ENCODE measurements around the gene LIFR. TPM values are rescaled to one million over a fixed set of nuclear protein-coding genes. Genes with fewer than 3 reads are reported as not detected.
A peak's percentile ranks its signal among the peaks of the same experiment; 100 is the strongest.

Gene LIFR
- total RNA-seq, 1 donor from 2014 or later, result 45.8 TPM

- H3K27ac ChIP-seq (replicated peaks), result peak overlapping the region; percentile 52
- H3K4me3 ChIP-seq, result no peak overlapping the region
- H3K36me3 ChIP-seq, result peaks cover 8% of the 10 kb centered on the region
- peaks cover 98% of the 10 kb centered on the region for H3K4me1 ChIP-seq
- H3K9me3 ChIP-seq (replicated peaks), result peaks cover 9% of the 10 kb centered on the region
- no peak for DNase-seq
- intact Hi-C loops (cut with micrococcal nuclease), result no loop called here
- H3K27me3 ChIP-seq (ENCODE audit: low read depth), result no peaks in the 10 kb centered on the region
- no peak for TF ChIP-seq CTCF (IDR thresholded peaks at IDR 0.05; ENCODE audit: borderline replicate concordance)
Observed at GRCh38 chr5:38531518-38531917, 24.9 kb downstream of the LIFR start.

GRCh38 chr5:38529955-38530646, 26.3 kb downstream of the LIFR start:
- TF ChIP-seq CTCF (IDR thresholded peaks at IDR 0.05; ENCODE audit: borderline replicate concordance), result no peak
- Histone ChIP-seq H3K36me3 (peaks cover 22% of the 10 kb centered on the region), H3K4me1 (peaks cover 86% of the 10 kb centered on the region), H3K9me3 (replicated peaks) (peaks cover 9% of the 10 kb centered on the region), H3K4me3 (no peak overlapping the region), H3K27ac (replicated peaks) (peak overlapping the region; percentile 1), H3K27me3 (ENCODE audit: low read depth) (no peaks in the 10 kb centered on the region)
- intact Hi-C loops (cut with micrococcal nuclease), result no loop called here
- no peak for DNase-seq

- no peak for TF ChIP-seq CTCF (IDR thresholded peaks at IDR 0.05; ENCODE audit: borderline replicate concordance)
- intact Hi-C loops (cut with micrococcal nuclease), result no loop called here
- Histone ChIP-seq H3K4me3 (no peak overlapping the region), H3K27me3 (ENCODE audit: low read depth) (no peaks in the 10 kb centered on the region), H3K27ac (replicated peaks) (no peak overlapping the region), H3K4me1 (peaks cover 67% of the 10 kb centered on the region), H3K36me3 (peaks cover 40% of the 10 kb centered on the region), H3K9me3 (replicated peaks) (peaks cover 9% of the 10 kb centered on the region)
- no peak for DNase-seq
Observed at GRCh38 chr5:38528162-38528703, 28.2 kb downstream of the LIFR start.

- intact Hi-C loops (cut with micrococcal nuclease), result no loop called here
- H3K27ac ChIP-seq (replicated peaks), result no peak overlapping the region
- no peak for DNase-seq
- no peak for TF ChIP-seq CTCF (IDR thresholded peaks at IDR 0.05; ENCODE audit: borderline replicate concordance)
- H3K27me3 ChIP-seq (ENCODE audit: low read depth), result no peaks in the 10 kb centered on the region
- H3K4me3 ChIP-seq, result no peak overlapping the region
- H3K36me3 ChIP-seq, result peaks cover 47% of the 10 kb centered on the region
- peaks cover 9% of the 10 kb centered on the region for H3K9me3 ChIP-seq (replicated peaks)
- peaks cover 59% of the 10 kb centered on the region for H3K4me1 ChIP-seq
Observed at GRCh38 chr5:38527475-38527874, 29.0 kb downstream of the LIFR start.

- H3K4me1 ChIP-seq, result peaks cover 31% of the 10 kb centered on the region
- no peak overlapping the region for H3K4me3 ChIP-seq
- H3K36me3 ChIP-seq, result peaks cover 77% of the 10 kb centered on the region
- no peak for TF ChIP-seq CTCF (IDR thresholded peaks at IDR 0.05; ENCODE audit: borderline replicate concordance)
- H3K27me3 ChIP-seq (ENCODE audit: low read depth), result no peaks in the 10 kb centered on the region
- H3K27ac ChIP-seq (replicated peaks), result no peak overlapping the region
- intact Hi-C loops (cut with micrococcal nuclease), result no loop called here
- H3K9me3 ChIP-seq (replicated peaks), result peaks cover 6% of the 10 kb centered on the region
- no peak for DNase-seq
Observed at GRCh38 chr5:38524022-38524421, 32.4 kb downstream of the LIFR start.

All from left ventricle myocardium inferior (tissue), 1 donor.